HCT116 (cell line): ENCODE data around the gene PRR16. TPM values are rescaled to one million over a fixed set of nuclear protein-coding genes. Genes with fewer than 3 reads are reported as not detected.

Source experiments
- ATAC-seq: fragments of 200-7000 bp; cut with Tn5 transposase; 2 replicates; pipeline ENCODE4 v1.9.1; 2020; ENCODE audit warnings: mild to moderate bottlenecking, moderate library complexity
- BruUV-seq: library from RNA; stranded (reverse); fragments of 400-500 nt; replicated peaks from 2 replicates; lab custom pipeline; 2021; lab: Mats Ljungman, UMichigan
- CTCF ChIA-PET: fragments of 300-600 bp; sonication (Branson Sonifier 250); formaldehyde crosslinking; loops from one replicate; lab custom pipeline; 2021; ENCODE audit warnings: antibody characterized with exemption; lab: Charles Lee
- POLR2A ChIA-PET: fragments of 300-600, 350-600 bp; sonication (Branson Sonifier 250); formaldehyde crosslinking; loops from one replicate; lab custom pipeline; 2021; ENCODE audit warnings: antibody characterized with exemption; lab: Charles Lee
- RAD21 ChIA-PET, 2 experiments: fragments of 300-600 bp; sonication (Branson Sonifier 250); formaldehyde crosslinking; loops; one replicate each; lab custom pipeline; 2023; ENCODE audit warnings: low total read pairs in 2 of 2; ENCODE audit not compliant: uncharacterized antibody in 2 of 2, unreplicated experiment in 2 of 2, low non-redundant PET in 1 of 2; lab: Charles Lee
- DNase-seq: peaks from one replicate; pipeline ENCODE4 v3.0.0-alpha.2; 2010; ENCODE audit warnings: low read depth, low spot score
- H2AFZ ChIP-seq: fragments of 200-600 bp; shearing (Covaris generic), sonication (generic); 2 replicates; pipeline ENCODE4 v1.6.1; 2017; ENCODE audit warnings: low read depth, mixed run types, mixed read lengths, antibody characterized with exemption, low read length; ENCODE audit not compliant: poor library complexity, severe bottlenecking
- H3K27ac ChIP-seq: 2 replicates; pipeline ENCODE4 v1.5.1; 2012; ENCODE audit warnings: low read depth, low read length
- H3K27me3 ChIP-seq: fragments of 200-600 bp; sonication (generic); 2 replicates; pipeline ENCODE4 v1.6.1; 2016; ENCODE audit warnings: mixed run types, low read length, mixed read lengths; ENCODE audit not compliant: insufficient read depth
- H3K36me3 ChIP-seq, 2 experiments: fragments of 200-500 bp in 1 of 2; fragments of 200-600 bp in 1 of 2; sonication (Bioruptor generic) in 1 of 2; sonication (generic) in 1 of 2; 2 replicates each; pipeline versions ENCODE4 v1.5.1 to v1.6.1; 2014 to 2016; ENCODE audit warnings: low read length in 2 of 2, inconsistent platforms in 1 of 2, mixed read lengths in 1 of 2, mixed run types in 1 of 2; ENCODE audit not compliant: insufficient read depth in 2 of 2, control insufficient read depth in 1 of 2
- H3K4me1 ChIP-seq, 2 experiments: fragments of 200-600 bp in 1 of 2; sonication (generic) in 1 of 2; 2 replicates each; pipeline versions ENCODE4 v1.5.1 to v1.6.1; 2012 to 2017; ENCODE audit warnings: low read length in 2 of 2, inconsistent platforms in 1 of 2, mild to moderate bottlenecking in 1 of 2, mixed read lengths in 1 of 2, mixed run types in 1 of 2, moderate library complexity in 1 of 2; ENCODE audit not compliant: insufficient read depth in 2 of 2, control insufficient read depth in 1 of 2
- H3K4me2 ChIP-seq: fragments of 200-600 bp; sonication (generic); 2 replicates; pipeline ENCODE4 v1.6.1; 2017; ENCODE audit warnings: mixed run types, low read length, mixed read lengths
- H3K4me3 ChIP-seq, 2 experiments: fragments of 200-600 bp in 1 of 2; sonication (generic) in 1 of 2; replicated peaks in 1 of 2; 2 replicates each; pipeline ENCODE4 v1.5.1; 2011 to 2016; ENCODE audit warnings: low read length in 2 of 2, control low read depth in 1 of 2, low read depth in 1 of 2, mild to moderate bottlenecking in 1 of 2, mixed read lengths in 1 of 2, mixed run types in 1 of 2
- H3K79me2 ChIP-seq: fragments of 200-600 bp; sonication (generic); 2 replicates; pipeline ENCODE4 v1.6.1; 2017; ENCODE audit warnings: mild to moderate bottlenecking, mixed run types, low read length, moderate library complexity, mixed read lengths; ENCODE audit not compliant: insufficient read depth
- H3K9ac ChIP-seq: fragments of 200-600 bp; sonication (generic); 2 replicates; pipeline ENCODE4 v1.6.1; 2016; ENCODE audit warnings: low read length, mixed read lengths
- H3K9me2 ChIP-seq: fragments of 200-600 bp; sonication (generic), shearing (Covaris generic); 2 replicates; pipeline ENCODE4 v1.6.1; 2017; ENCODE audit warnings: mixed run types, mild to moderate bottlenecking, moderate library complexity; ENCODE audit not compliant: insufficient read depth
- H3K9me3 ChIP-seq, 2 experiments: fragments of 200-500 bp in 1 of 2; fragments of 200-600 bp in 1 of 2; sonication (Bioruptor generic) in 1 of 2; sonication (generic) in 1 of 2; 2 replicates each; pipeline ENCODE4 v1.6.1; 2014 to 2017; ENCODE audit warnings: low read length in 2 of 2, mixed read lengths in 2 of 2, inconsistent platforms in 1 of 2, low read depth in 1 of 2, mild to moderate bottlenecking in 1 of 2, mixed run types in 1 of 2, moderate library complexity in 1 of 2; ENCODE audit not compliant: control insufficient read depth in 1 of 2, insufficient read depth in 1 of 2
- H4K20me1 ChIP-seq: fragments of 200-600 bp; sonication (generic), shearing (Covaris generic); 2 replicates; pipeline ENCODE4 v1.6.1; 2017; ENCODE audit warnings: mixed run types, mild to moderate bottlenecking, moderate library complexity; ENCODE audit not compliant: insufficient read depth
- CTCF ChIP-seq, 3 experiments: fragments of 200-600 bp in 1 of 3; sonication (generic) in 1 of 3; IDR thresholded peaks in 2 of 3; conservative IDR thresholded peaks in 1 of 3; 2 replicates each; pipeline ENCODE4 v1.5.1; 2012 to 2017; ENCODE audit warnings: low read depth in 2 of 3, low read length in 2 of 3, antibody characterized with exemption in 1 of 3, borderline replicate concordance in 1 of 3, control low read depth in 1 of 3, mild to moderate bottlenecking in 1 of 3, mixed read lengths in 1 of 3, mixed run types in 1 of 3, moderate library complexity in 1 of 3; ENCODE audit not compliant: insufficient read depth in 1 of 3
- EZH2 ChIP-seq: fragments of 200-600 bp; sonication (generic); IDR thresholded peaks from 2 replicates; pipeline ENCODE4 v1.6.1; 2017; ENCODE audit warnings: antibody characterized with exemption, mixed run types
- EZH2phosphoT487 ChIP-seq: fragments of 200-600 bp; IDR thresholded peaks from 2 replicates; pipeline ENCODE4 v1.6.1; 2018; ENCODE audit warnings: antibody characterized with exemption, borderline replicate concordance
- POLR2AphosphoS5 ChIP-seq: IDR thresholded peaks from 2 replicates; pipeline ENCODE4 v1.6.1; 2011; ENCODE audit warnings: mild to moderate bottlenecking, low read depth, low read length, moderate library complexity
- SP1 ChIP-seq: IDR thresholded peaks from 2 replicates; pipeline ENCODE4 v1.6.1; 2012; ENCODE audit warnings: low read depth
- ZBTB33 ChIP-seq: IDR thresholded peaks from 2 replicates; pipeline ENCODE4 v1.6.1; 2011; ENCODE audit warnings: mild to moderate bottlenecking, low read length, moderate library complexity; ENCODE audit not compliant: insufficient replicate concordance; ENCODE audit errors: extremely low read depth
- ZNF274 ChIP-seq: fragments of 200-500 bp; sonication (Bioruptor generic); IDR thresholded peaks from 2 replicates; pipeline ENCODE4 v1.6.1; 2014; ENCODE audit warnings: mild to moderate bottlenecking, low read depth, low read length, inconsistent platforms
- intact Hi-C: fragments of 100-400 bp; cut with micrococcal nuclease; formaldehyde crosslinking; loops from 2 replicates; pipeline ENCODE4 v1.10.0; 2022
- total RNA-seq: library from RNA; stranded (reverse); gene quantifications from one replicate; pipeline ENCODE4 v1.2.1, GENCODE V29; 2021; ENCODE audit not compliant: unreplicated experiment
- TF ChIP-seq, protein P1 (sequence below): IDR thresholded peaks from 2 replicates; pipeline ENCODE4 v1.6.1; 2012

PRR16 gene
- total RNA-seq, 1 experiment from 2014 or later: 0.42 TPM

DNA sequence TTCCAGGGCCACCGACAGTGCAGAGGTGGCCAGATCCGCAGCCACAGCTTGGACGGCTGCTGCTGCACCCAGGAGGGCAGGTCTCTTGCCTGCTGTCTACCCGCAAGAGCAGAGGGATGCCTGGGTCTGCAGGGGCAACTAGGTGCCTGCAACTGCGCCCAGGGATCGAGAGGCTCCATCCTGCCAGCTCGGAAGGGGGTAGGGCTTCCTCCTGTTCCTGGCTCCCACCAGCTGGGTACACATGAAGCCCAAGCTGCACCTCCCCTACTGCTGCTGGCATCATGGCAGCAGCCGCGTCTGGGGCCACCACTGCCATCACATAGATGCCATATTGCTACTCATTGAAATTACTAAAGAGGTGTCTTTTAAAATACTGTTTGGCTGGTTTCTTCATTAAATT lies 12.7 kb upstream of the PRR16 start:
- CTCF ChIA-PET: no interaction called here
- Histone ChIP-seq H2AFZ (no peak overlapping the region), H3K4me1 (no peaks in the 10 kb centered on the region), H3K4me3 (no peak overlapping the region), H3K27me3 (no peaks in the 10 kb centered on the region), H3K9me3 (no peaks in the 10 kb centered on the region), H4K20me1 (no peaks in the 10 kb centered on the region), H3K27ac (no peak overlapping the region), H3K36me3 (no peaks in the 10 kb centered on the region), H3K4me2 (no peak overlapping the region), H3K79me2 (no peaks in the 10 kb centered on the region), H3K9ac (no peak overlapping the region), H3K9me2 (no peaks in the 10 kb centered on the region)
- no peak for DNase-seq
- intact Hi-C loops: no loop called here
- BruUV-seq: no TSS peak
- TF ChIP-seq, protein P1, sequence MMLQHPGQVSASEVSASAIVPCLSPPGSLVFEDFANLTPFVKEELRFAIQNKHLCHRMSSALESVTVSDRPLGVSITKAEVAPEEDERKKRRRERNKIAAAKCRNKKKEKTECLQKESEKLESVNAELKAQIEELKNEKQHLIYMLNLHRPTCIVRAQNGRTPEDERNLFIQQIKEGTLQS: no peak
- TF ChIP-seq EZH2 (no peak), POLR2AphosphoS5 (no peak), SP1 (no peak), ZNF274 (no peak), EZH2phosphoT487 (no peak), ZBTB33 (no peak), CTCF (IDR thresholded peaks at IDR 0.05 in 2 of 3, conservative IDR thresholded peaks at IDR 0.05 in 1 of 3; ENCODE audit: borderline replicate concordance in 1 of 3, insufficient read depth in 1 of 3, low read depth in 2 of 3, low read length in 2 of 3) (no peak)
- RAD21 ChIA-PET: no interaction called here
- POLR2A ChIA-PET: no interaction called here
- ATAC-seq: no peak
